Upper lobe of left lung (tissue), 4 donors: ENCODE measurements around the gene C17orf114.

Experiments
- CTCF ChIP-seq, 6 experiments: fragments of 450-650 bp in 4 of 6; fragments of 200-600 bp in 2 of 6; sonication (generic) in 2 of 6; IDR thresholded peaks; one replicate each; pipeline ENCODE4 v1.5.1; 2016 to 2019; ENCODE audit warnings: antibody characterized with exemption in 6 of 6
- EP300 ChIP-seq, 4 donors: sonication (generic); formaldehyde crosslinking; IDR thresholded peaks; one replicate each; pipeline ENCODE4 v1.5.1; 2017; ENCODE audit warnings: antibody characterized with exemption in 4 of 4, control low read depth in 2 of 4

DNA sequence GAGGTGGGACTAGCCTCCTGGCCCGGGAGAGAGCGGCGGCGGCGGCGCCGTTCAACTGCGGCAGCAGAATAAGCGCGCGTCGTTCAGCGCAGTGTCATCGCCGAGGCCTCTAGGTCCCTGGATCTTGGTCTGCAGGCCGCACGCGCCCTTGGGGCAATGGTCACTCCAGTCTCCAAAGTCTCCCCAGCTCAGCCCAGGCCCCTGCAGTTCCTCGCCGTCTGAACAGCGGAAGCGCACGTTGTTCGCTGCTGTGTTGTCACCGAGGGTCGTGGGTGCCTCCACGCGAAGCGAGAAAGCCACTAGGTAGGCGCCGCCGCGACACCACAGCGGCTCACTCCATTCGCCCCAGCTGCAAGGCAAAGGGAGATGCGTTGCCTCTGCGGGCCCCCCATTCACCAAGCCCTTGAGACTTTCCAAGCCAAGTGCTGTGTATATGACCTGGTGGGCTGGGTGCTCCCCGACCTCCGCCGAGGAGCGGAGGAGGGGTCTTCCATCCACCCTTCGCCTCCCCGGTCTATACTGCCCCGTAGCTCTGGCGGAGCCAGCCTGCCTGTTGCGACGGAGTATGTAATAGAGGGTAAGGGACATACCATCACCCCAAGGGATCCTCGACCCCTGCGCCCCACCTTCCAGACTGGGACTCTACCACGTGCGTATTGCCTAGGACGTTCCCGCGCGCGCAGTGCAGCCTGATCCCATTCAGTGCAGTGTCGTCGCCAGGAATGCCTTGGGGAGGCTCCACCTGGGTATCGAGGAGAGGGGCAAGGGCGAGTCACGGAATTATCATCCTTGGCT, 16.6 kb downstream of the C17orf114 start:
- TF ChIP-seq CTCF (IDR thresholded peaks at IDR 0.05) (no peak), EP300 (IDR thresholded peaks at IDR 0.05) (no peak)
